Epithelial cell of proximal tubule (primary cell): ENCODE results near the gene SP110. TPM values are rescaled to one million over a fixed set of nuclear protein-coding genes. Genes with fewer than 3 reads are reported as not detected.

Source experiments
- DNase-seq: peaks from one replicate; pipeline ENCODE4 v3.0.0-alpha.2; 2011; ENCODE audit warnings: low read depth
- H3K4me3 ChIP-seq: 2 replicates; pipeline ENCODE4 v1.5.1; 2011; ENCODE audit warnings: low read depth, mild to moderate bottlenecking, low read length
- CTCF ChIP-seq: conservative IDR thresholded peaks from 2 replicates; pipeline ENCODE4 v1.5.1; 2012; ENCODE audit warnings: low read depth, mild to moderate bottlenecking, low read length
- total RNA-seq: library from RNA; depleted of rRNA; stranded (reverse); fragments of >200 nt; gene quantifications from 2 replicates; pipeline ENCODE4 v1.2.3, GENCODE V29; 2015

The SP110 gene
- total RNA-seq, 1 donor from 2014 or later: 10.1 TPM

- H3K4me3 ChIP-seq: no peak overlapping the region
- no peak for TF ChIP-seq CTCF
- DNase-seq: no peak
Observed at GRCh38 chr2:230184727-230185578, 34.8 kb downstream of the SP110 start.

GRCh38 chr2:230181195-230181594 is 38.6 kb downstream of the SP110 start:
- no peak for TF ChIP-seq CTCF
- DNase-seq: no peak
- no peak overlapping the region for H3K4me3 ChIP-seq

GRCh38 chr2:230179907-230180306 is 39.9 kb downstream of the SP110 start:
- DNase-seq: no peak
- no peak overlapping the region for H3K4me3 ChIP-seq
- TF ChIP-seq CTCF: no peak

GRCh38 chr2:230178546-230179485 is 41.0 kb downstream of the SP110 start:
- TF ChIP-seq CTCF: no peak
- H3K4me3 ChIP-seq: no peak overlapping the region
- no peak for DNase-seq

GRCh38 chr2:230176996-230177395 is 42.8 kb downstream of the SP110 start:
- no peak overlapping the region for H3K4me3 ChIP-seq
- no peak for DNase-seq
- TF ChIP-seq CTCF: no peak

- no peak for TF ChIP-seq CTCF
- DNase-seq: no peak
Observed at GRCh38 chr2:230174466-230174865, 45.3 kb downstream of the SP110 start.

More at GRCh38 chr2:230174466-230174865, 45.3 kb downstream of the SP110 start:
- H3K4me3 ChIP-seq: no peak overlapping the region
